Ovary (tissue), 3 donors: ENCODE measurements around the gene HIVEP1.

Source experiments
- CTCF ChIP-seq, 3 donors: fragments of 450-650 bp in 2 of 3; fragments of 200-600 bp in 1 of 3; IDR thresholded peaks; one replicate each; pipeline versions ENCODE4 v1.5.1 to v1.8.0; 2016 to 2022; ENCODE audit warnings: antibody characterized with exemption in 3 of 3, mild to moderate bottlenecking in 1 of 3
- EP300 ChIP-seq: sonication (generic); formaldehyde crosslinking; IDR thresholded peaks from one replicate; pipeline ENCODE4 v1.6.1; 2017; ENCODE audit warnings: antibody characterized with exemption
- POLR2A ChIP-seq: fragments of 450-650 bp; IDR thresholded peaks from one replicate; pipeline ENCODE4 v1.6.1; 2017; ENCODE audit warnings: antibody characterized with exemption, mild to moderate bottlenecking, moderate library complexity
- donor health status: DM: no; HTN: no; CAD: no.

GRCh38 chr6:12012558-12013306 is 620 bp downstream of the HIVEP1 start:
- TF ChIP-seq CTCF (IDR thresholded peaks at IDR 0.05) (no peak), EP300 (no peak), POLR2A (no peak)
